Skin of body (tissue), 2 donors: ENCODE measurements around the gene PTP4A2. TPM values are rescaled to one million over a fixed set of nuclear protein-coding genes. Genes with fewer than 3 reads are reported as not detected.

Experiments used
- DNase-seq: peaks from one replicate; lab custom pipeline; 2025; lab: John Stamatoyannopoulos, UW
- total RNA-seq: library from RNA; depleted of rRNA; stranded (reverse); fragments of >200 nt; gene quantifications from one replicate; pipeline ENCODE4 v1.2.3, GENCODE V29; 2014

PTP4A2 gene
- total RNA-seq, 1 donor from 2014 or later, result 173 TPM

- no peak for DNase-seq
These were observed 76.1 kb downstream of the PTP4A2 start for GRCh38 chr1:31862071-31862470.

GRCh38 chr1:31861346-31861745 lies 76.8 kb downstream of the PTP4A2 start:
- no peak for DNase-seq

DNA sequence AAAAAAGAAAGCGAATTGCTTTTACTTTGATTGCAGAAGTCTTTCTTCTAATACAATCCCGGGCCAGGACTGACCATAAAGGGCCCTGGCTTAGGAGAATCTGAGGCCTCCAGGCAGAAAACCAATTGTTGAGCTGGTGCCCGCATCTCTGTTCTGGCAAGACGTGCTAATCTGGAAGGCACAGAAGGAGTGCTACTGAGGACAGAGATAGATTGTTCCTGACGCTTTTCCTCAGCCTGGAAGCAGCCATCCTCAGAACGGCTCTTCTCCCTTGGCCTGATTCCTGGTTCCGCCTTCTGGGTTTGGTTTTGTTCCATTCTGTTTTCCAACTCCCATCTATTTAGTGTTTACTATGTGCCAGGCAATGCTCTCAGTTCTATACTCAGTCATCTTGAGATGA lies 77.6 kb downstream of the PTP4A2 start:
- DNase-seq, result no peak

GRCh38 chr1:31859719-31860118 lies 78.4 kb downstream of the PTP4A2 start:
- DNase-seq, result no peak

- DNase-seq, result no peak
These were observed 79.1 kb downstream of the PTP4A2 start for GRCh38 chr1:31859044-31859443.

DNA sequence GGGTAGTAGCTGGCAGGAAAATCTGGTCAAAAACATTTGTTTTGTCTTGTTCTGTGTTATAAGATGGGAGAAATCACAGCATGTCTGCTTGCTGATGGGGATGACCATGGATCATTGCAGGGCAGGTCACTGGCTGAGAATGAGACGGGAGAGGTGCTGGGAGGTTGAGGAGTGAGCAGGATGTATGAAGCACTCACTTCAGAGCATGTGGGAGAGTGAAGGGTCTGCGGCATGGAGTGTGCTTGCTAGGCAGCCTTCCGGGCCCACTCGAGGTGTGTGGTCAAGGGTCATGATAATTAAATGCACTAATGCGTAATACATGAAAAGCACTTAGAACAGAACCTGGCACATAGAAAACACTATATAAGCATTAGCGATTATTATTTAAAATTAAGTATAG lies 80.3 kb downstream of the PTP4A2 start:
- DNase-seq, result no peak

Other genes starting within 250 kb of the PTP4A2 start
- 257 TPM for gene COL16A1, start 234.4 kb downstream of the PTP4A2 start, total RNA-seq
- gene ADGRB2, start 174.0 kb downstream of the PTP4A2 start, total RNA-seq, result 9.4 TPM
- 0.39 TPM for gene SPOCD1, start 122.3 kb downstream of the PTP4A2 start, total RNA-seq
- gene KHDRBS1, start 75.5 kb upstream of the PTP4A2 start, total RNA-seq, result 75.1 TPM
- gene TMEM39B, start 134.6 kb upstream of the PTP4A2 start, total RNA-seq, result 4.7 TPM
- 22.6 TPM for gene KPNA6, start 169.7 kb upstream of the PTP4A2 start, total RNA-seq
- 35.9 TPM for gene TXLNA, start 241.3 kb upstream of the PTP4A2 start, total RNA-seq